Measurements from ENCODE around the gene LCN1.
A peak's percentile ranks its signal among the peaks of the same experiment; 100 is the strongest.

Gene LCN1

DNA sequence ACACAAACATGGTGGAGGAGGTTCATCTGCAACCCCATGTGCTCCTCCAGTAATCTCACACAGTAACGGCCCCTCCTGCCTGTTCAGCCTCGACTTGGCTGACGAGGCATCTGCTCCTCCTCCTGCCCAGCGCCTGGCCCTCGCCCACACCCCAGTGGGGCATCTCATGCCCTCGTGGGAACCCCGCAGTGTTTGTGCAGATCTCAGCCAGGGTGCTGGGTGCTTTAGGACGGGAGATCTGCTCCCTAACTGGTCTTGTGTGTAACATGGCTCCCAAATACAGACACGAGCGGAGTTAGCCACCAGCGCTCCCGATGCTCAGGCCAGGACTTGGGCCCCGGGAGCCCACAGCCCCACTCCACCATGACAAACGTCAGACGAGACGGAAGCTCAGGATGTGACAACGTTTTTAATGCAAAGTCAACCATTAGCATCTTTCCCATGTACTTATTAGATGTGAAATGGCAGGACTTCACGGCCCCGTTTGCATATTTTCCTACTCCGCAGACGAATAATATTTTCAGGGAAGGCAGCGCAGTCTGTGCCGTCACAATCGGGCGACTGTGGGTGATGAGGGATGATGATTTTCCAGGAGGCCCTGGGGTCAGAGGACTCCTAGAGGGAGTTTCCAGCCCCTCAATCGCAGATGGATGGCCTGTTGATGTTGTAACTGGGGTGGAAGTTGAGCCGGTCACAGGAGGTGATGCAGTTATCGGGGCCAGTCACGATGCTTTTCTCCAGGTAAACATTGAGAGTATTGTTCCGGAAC lies 26.3 kb upstream of the LCN1 start:
- in situ Hi-C loops (cut with MboI; ENCODE audit: low sequenced_read_pairs, unreplicated experiment): no loop called here
- TF ChIP-seq, protein P1, sequence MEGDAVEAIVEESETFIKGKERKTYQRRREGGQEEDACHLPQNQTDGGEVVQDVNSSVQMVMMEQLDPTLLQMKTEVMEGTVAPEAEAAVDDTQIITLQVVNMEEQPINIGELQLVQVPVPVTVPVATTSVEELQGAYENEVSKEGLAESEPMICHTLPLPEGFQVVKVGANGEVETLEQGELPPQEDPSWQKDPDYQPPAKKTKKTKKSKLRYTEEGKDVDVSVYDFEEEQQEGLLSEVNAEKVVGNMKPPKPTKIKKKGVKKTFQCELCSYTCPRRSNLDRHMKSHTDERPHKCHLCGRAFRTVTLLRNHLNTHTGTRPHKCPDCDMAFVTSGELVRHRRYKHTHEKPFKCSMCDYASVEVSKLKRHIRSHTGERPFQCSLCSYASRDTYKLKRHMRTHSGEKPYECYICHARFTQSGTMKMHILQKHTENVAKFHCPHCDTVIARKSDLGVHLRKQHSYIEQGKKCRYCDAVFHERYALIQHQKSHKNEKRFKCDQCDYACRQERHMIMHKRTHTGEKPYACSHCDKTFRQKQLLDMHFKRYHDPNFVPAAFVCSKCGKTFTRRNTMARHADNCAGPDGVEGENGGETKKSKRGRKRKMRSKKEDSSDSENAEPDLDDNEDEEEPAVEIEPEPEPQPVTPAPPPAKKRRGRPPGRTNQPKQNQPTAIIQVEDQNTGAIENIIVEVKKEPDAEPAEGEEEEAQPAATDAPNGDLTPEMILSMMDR (IDR thresholded peaks at IDR 0.05; ENCODE audit: borderline replicate concordance, control extremely low read depth, extremely low read depth, insufficient read depth, missing control alignments): no peak
- no peak for DNase-seq (ENCODE audit: low spot score)

DNA sequence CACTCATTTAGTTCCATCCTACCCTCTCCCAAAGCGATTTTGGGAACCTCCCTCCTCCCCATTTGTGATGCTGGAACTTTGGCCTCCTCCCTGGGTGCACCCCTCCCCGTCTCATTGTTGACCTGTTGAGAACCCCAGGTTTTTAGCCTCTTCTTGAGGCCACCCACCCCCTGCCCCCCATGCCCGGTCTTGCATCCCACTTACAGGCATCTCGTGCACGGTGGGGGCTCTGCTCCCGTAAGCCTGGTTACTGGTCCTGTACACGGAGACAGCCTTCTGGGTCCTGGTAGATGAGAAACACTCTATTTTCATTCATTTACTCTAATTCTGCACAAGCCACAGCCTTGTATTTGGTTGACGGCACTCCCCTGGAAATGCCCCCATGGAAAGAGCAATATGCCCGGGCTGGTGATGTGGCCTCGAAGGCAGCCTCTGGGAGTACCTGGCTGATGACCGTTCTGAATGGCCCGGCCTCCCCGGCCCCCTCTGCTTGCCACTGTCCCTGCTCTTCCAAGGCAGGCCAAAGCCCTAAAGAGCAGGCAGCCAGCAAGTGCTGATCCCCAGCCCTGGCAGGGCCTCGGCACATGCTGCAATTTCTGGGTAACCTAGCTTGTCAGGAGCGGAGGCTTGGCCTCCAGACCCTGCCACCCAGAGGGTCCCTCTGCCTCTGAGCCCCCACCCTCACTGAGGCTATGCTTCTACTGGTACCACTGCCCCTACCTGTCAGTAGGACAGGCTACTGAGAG lies 22.7 kb upstream of the LCN1 start:
- in situ Hi-C loops (cut with MboI; ENCODE audit: low sequenced_read_pairs, unreplicated experiment): no loop called here
- TF ChIP-seq, protein P1 (IDR thresholded peaks at IDR 0.05; ENCODE audit: borderline replicate concordance, control extremely low read depth, extremely low read depth, insufficient read depth, missing control alignments): no peak
- DNase-seq (ENCODE audit: low spot score): no peak

DNA sequence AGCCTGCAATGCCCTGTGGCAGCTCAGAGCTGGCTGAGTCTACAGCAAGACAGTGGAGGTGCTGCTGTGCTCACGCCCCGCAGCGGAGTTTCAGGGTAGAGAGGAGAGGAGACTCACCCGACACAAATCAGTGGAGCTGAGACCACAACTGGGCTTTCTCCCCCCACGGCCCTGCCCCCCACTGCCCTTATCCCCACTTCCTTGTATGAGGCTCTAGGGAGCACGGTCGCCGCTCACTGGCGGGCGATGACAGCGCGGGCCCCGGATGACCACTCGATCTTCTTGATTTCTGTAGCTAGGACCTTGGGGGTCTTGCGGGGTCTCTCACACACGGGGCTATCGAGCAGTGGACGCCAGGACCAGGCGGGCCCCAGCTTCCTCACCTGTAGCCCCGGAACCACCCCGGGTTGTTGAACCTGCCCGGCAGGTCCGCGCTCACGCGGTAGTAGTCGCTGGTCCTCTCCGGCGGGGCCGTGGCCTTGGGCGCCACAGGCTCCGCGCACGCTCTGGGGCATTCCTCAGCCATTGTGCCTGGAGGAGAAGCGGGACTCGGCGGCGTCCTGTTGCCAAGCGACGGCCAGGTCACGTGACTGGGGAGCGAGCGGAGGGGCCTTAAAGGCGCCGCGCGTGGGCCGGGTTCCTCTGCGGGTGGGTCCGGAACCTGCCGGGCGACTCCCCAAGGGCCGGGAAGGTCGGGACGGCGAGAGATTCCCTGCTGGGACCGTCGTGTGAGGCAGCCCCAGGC lies 21.7 kb upstream of the LCN1 start:
- TF ChIP-seq, protein P1 (IDR thresholded peaks at IDR 0.05; ENCODE audit: borderline replicate concordance, control extremely low read depth, extremely low read depth, insufficient read depth, missing control alignments): no peak
- in situ Hi-C loops (cut with MboI; ENCODE audit: low sequenced_read_pairs, unreplicated experiment): no loop called here
- peak; percentile 90 for DNase-seq (ENCODE audit: low spot score)

DNA sequence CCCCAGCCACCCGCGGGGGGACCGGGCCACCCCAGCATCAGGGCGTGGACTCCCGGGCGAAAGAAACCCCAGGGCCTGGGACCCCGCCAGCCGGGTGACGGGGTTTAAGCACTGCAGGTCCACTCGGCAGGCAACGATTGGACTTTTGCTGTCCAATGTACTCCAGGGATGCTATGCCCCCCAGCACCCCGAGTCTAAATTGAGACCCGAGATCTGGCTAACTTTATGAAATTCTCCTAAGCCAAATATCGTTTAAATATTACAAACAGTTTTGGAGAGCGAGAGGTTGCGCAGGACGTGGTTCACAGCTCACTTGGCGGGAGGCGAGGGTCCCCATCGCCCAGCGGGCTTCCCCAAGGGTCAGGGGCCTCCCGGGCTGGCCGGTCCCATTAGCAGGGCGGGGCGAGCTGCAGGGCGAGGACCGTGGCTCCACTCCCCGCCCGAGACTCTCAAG lies 21.1 kb upstream of the LCN1 start:
- no peak for DNase-seq (ENCODE audit: low spot score)
- TF ChIP-seq, protein P1 (IDR thresholded peaks at IDR 0.05; ENCODE audit: borderline replicate concordance, control extremely low read depth, extremely low read depth, insufficient read depth, missing control alignments): no peak
- in situ Hi-C loops (cut with MboI; ENCODE audit: low sequenced_read_pairs, unreplicated experiment): no loop called here

DNA sequence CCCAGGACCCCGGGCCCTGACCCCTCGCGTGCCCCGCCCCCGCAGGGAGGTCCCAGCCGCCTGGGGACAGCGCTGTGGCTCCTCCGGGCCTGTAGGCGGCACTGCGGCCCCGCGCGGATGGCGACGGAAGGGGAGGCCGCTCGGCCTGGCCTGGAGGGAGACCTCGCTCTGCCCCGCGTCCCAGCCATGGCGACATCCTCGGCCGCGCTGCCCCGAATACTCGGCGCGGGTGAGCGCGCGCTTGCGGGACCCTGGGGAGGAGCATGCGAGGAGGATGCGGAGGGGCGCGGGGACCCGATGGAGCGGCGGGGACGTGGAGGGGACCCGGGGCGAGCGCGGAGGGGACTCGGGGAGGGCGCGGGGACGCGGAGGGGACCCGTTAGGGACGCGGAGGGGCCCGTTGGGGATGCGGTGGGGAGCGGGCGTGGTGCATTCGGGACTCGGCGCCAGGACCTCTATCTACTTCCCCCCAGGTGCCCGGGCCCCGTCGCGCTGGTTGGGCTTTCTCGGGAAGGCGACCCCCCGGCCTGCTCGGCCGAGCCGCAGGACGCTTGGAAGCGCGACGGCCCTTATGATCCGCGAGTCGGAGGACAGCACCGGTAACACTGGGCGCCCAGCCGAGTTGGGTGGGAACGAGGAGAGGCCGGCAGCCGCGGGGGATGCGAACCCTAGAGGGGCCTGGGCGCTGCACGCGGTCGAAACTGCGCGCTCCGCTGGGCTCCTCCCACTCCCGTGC lies 20.5 kb upstream of the LCN1 start, which contains the start of gene MRPS2:
Gene MRPS2, plus strand, starts transcription at position 158 of the 736 bp plus-strand sequence. Its CDS starts 29 bp downstream, at position 187.
- peak; percentile 96 for DNase-seq (ENCODE audit: low spot score)
- TF ChIP-seq, protein P1 (IDR thresholded peaks at IDR 0.05; ENCODE audit: borderline replicate concordance, control extremely low read depth, extremely low read depth, insufficient read depth, missing control alignments): peak; percentile 97
- in situ Hi-C loops (cut with MboI; ENCODE audit: low sequenced_read_pairs, unreplicated experiment): no loop called here
